HEK293T (cell line): ENCODE results near the gene DENND1C.

Source experiments
- BHLHE40 ChIP-seq: fragments of 450-650 bp; IDR thresholded peaks from 2 replicates; pipeline ENCODE4 v1.6.1; 2016; ENCODE audit warnings: mild to moderate bottlenecking, moderate library complexity, borderline replicate concordance
- FOXK2 ChIP-seq: fragments of 450-650 bp; IDR thresholded peaks from 2 replicates; pipeline ENCODE4 v1.6.1; 2016; ENCODE audit warnings: mild to moderate bottlenecking
- HDGF ChIP-seq: fragments of 450-650 bp; IDR thresholded peaks from 2 replicates; pipeline ENCODE4 v1.6.1; 2017; ENCODE audit warnings: antibody characterized with exemption, borderline replicate concordance
- L3MBTL2 ChIP-seq: fragments of 450-650 bp; conservative IDR thresholded peaks from 2 replicates; pipeline ENCODE4 v1.6.1; 2016; ENCODE audit warnings: mild to moderate bottlenecking
- NFRKB ChIP-seq: fragments of 450-650 bp; IDR thresholded peaks from 2 replicates; pipeline ENCODE4 v1.6.1; 2016; ENCODE audit warnings: mild to moderate bottlenecking, moderate library complexity
- SUZ12 ChIP-seq: fragments of 450-650 bp; IDR thresholded peaks from 2 replicates; pipeline ENCODE4 v1.6.1; 2016; ENCODE audit warnings: mild to moderate bottlenecking
- TARDBP ChIP-seq: fragments of 450-650 bp; IDR thresholded peaks from 2 replicates; pipeline ENCODE4 v1.6.1; 2016

GRCh38 chr19:6442087-6442688 lies 39.4 kb downstream of the DENND1C start:
- TF ChIP-seq TARDBP (no peak), BHLHE40 (no peak), NFRKB (no peak), HDGF (no peak), FOXK2 (no peak), SUZ12 (no peak), L3MBTL2 (no peak)
